Endothelial cell of umbilical vein (primary cell): ENCODE data around the gene HIRA. TPM values are rescaled to one million over a fixed set of nuclear protein-coding genes. Genes with fewer than 3 reads are reported as not detected.

ENCODE experiments used
- BruUV-seq: library from RNA; stranded (reverse); fragments of 400-500 nt; replicated peaks from 2 replicates; lab custom pipeline; 2021; lab: Mats Ljungman, UMichigan
- CTCF ChIA-PET: fragments of 300-600, 350-600 bp; sonication (Branson Sonifier 250); formaldehyde crosslinking; loops from one replicate; lab custom pipeline; 2021; ENCODE audit warnings: antibody characterized with exemption, inconsistent platforms; lab: Charles Lee
- POLR2A ChIA-PET: fragments of 300-600, 350-600 bp; sonication (Branson Sonifier 250); formaldehyde crosslinking; loops from one replicate; lab custom pipeline; 2021; ENCODE audit warnings: antibody characterized with exemption, inconsistent platforms; lab: Charles Lee
- DNase-seq: peaks from one replicate; pipeline ENCODE4 v3.0.0-alpha.2; 2011; ENCODE audit warnings: low read depth, low spot score
- FAIRE-seq: peaks from 2 replicates; lab custom pipeline; 2011; peaks lifted over from hg19 to GRCh38; lab: Jason Lieb, UNC
- H2AFZ ChIP-seq: 2 replicates; pipeline ENCODE4 v1.6.0; 2012; ENCODE audit warnings: low read depth, low read length, control low read depth, inconsistent platforms
- H3K27ac ChIP-seq: 2 replicates; pipeline ENCODE4 v1.5.1; 2011; ENCODE audit warnings: low read depth, mild to moderate bottlenecking, control low read depth, low read length, moderate library complexity; ENCODE audit not compliant: insufficient read depth
- H3K27me3 ChIP-seq, 2 experiments: 2 replicates each; pipeline versions ENCODE4 v1.6.0 to v1.6.1; 2011; ENCODE audit warnings: low read length in 2 of 2, mixed read lengths in 1 of 2; ENCODE audit not compliant: control insufficient read depth in 2 of 2, insufficient read depth in 2 of 2
- H3K36me3 ChIP-seq, 2 experiments: 2 replicates in 1 of 2; 3 replicates in 1 of 2; pipeline ENCODE4 v1.5.1; 2011; ENCODE audit warnings: low read length in 2 of 2, mild to moderate bottlenecking in 1 of 2, moderate library complexity in 1 of 2; ENCODE audit not compliant: control insufficient read depth in 2 of 2, insufficient read depth in 2 of 2; ENCODE audit errors: extremely low read depth in 1 of 2
- H3K4me1 ChIP-seq: 3 replicates; pipeline ENCODE4 v1.5.1; 2011; ENCODE audit warnings: mild to moderate bottlenecking, low read length; ENCODE audit not compliant: control insufficient read depth, insufficient read depth; ENCODE audit errors: extremely low read depth
- H3K4me2 ChIP-seq: 2 replicates; pipeline ENCODE4 v1.6.1; 2011; ENCODE audit warnings: low read length, control low read depth, mixed read lengths; ENCODE audit not compliant: insufficient read depth
- H3K4me3 ChIP-seq, 3 experiments: fragments of 200-600 bp in 1 of 3; sonication (generic), shearing (Covaris generic) in 1 of 3; replicated peaks in 1 of 3; 2 replicates each; pipeline ENCODE4 v1.5.1; 2011 to 2016; ENCODE audit warnings: control low read depth in 3 of 3, low read length in 3 of 3, mild to moderate bottlenecking in 2 of 3, inconsistent platforms in 1 of 3, low read depth in 1 of 3, moderate library complexity in 1 of 3; ENCODE audit not compliant: insufficient read depth in 1 of 3
- H3K79me2 ChIP-seq: 2 replicates; pipeline ENCODE4 v1.6.0; 2012; ENCODE audit warnings: low read length, inconsistent platforms; ENCODE audit not compliant: control insufficient read depth, insufficient read depth
- H3K9ac ChIP-seq: replicated peaks from 2 replicates; pipeline ENCODE3; 2011; ENCODE audit warnings: low read length, control low read depth; ENCODE audit not compliant: insufficient read depth; ENCODE audit errors: extremely low read depth
- H3K9me1 ChIP-seq: replicated peaks from 3 replicates; pipeline ENCODE4 v1.6.0; 2011; ENCODE audit warnings: mild to moderate bottlenecking, low read length; ENCODE audit not compliant: control insufficient read depth, insufficient read depth; ENCODE audit errors: extremely low read depth
- H3K9me3 ChIP-seq: replicated peaks from 2 replicates; pipeline ENCODE4 v1.5.1; 2012; ENCODE audit warnings: low read length, inconsistent platforms; ENCODE audit not compliant: control insufficient read depth, insufficient read depth
- H4K20me1 ChIP-seq: replicated peaks from 2 replicates; pipeline ENCODE3; 2011; ENCODE audit warnings: mild to moderate bottlenecking, low read length; ENCODE audit not compliant: control insufficient read depth, insufficient read depth; ENCODE audit errors: extremely low read depth
- CTCF ChIP-seq, 2 donors: IDR thresholded peaks; 1 replicate in 1 of 2; 2 replicates in 1 of 2; pipeline ENCODE4 v1.5.1; 2011; ENCODE audit warnings: low read length in 2 of 2, mild to moderate bottlenecking in 2 of 2, moderate library complexity in 2 of 2, control low read depth in 1 of 2, inconsistent platforms in 1 of 2, low read depth in 1 of 2; ENCODE audit not compliant: insufficient read depth in 1 of 2; ENCODE audit errors: extremely low read depth in 1 of 2
- EZH2 ChIP-seq: IDR thresholded peaks from 2 replicates; pipeline ENCODE4 v1.6.1; 2012; ENCODE audit warnings: borderline replicate concordance, low read depth, mild to moderate bottlenecking, moderate library complexity, low read length, inconsistent platforms; ENCODE audit not compliant: severe bottlenecking
- FOS ChIP-seq: IDR thresholded peaks from 2 replicates; pipeline ENCODE4 v1.6.1; 2011; ENCODE audit warnings: mild to moderate bottlenecking, low read length, moderate library complexity, borderline replicate concordance; ENCODE audit not compliant: insufficient read depth
- GATA2 ChIP-seq: IDR thresholded peaks from 2 replicates; pipeline ENCODE4 v1.7.0; 2011; ENCODE audit warnings: low read depth, mild to moderate bottlenecking, moderate library complexity, mixed read lengths, low read length; ENCODE audit not compliant: insufficient read length, insufficient read depth
- JUN ChIP-seq: IDR thresholded peaks from 2 replicates; pipeline ENCODE4 v1.6.1; 2011; ENCODE audit warnings: borderline replicate concordance, low read depth; ENCODE audit not compliant: insufficient read length, insufficient read depth
- MAX ChIP-seq: IDR thresholded peaks from 2 replicates; pipeline ENCODE4 v1.6.1; 2011; ENCODE audit not compliant: insufficient read depth, insufficient read length
- MYC ChIP-seq: IDR thresholded peaks from one replicate; pipeline ENCODE4 v1.6.1; 2011; ENCODE audit warnings: mild to moderate bottlenecking, low read depth, low read length
- POLR2A ChIP-seq: IDR thresholded peaks from 2 replicates; pipeline ENCODE4 v1.6.1; 2012; ENCODE audit warnings: low read depth, mild to moderate bottlenecking, control low read depth, low read length
- POLR2AphosphoS5 ChIP-seq: IDR thresholded peaks from 2 replicates; pipeline ENCODE4 v1.6.1; 2012; ENCODE audit warnings: low read depth, mild to moderate bottlenecking, control low read depth, low read length, moderate library complexity; ENCODE audit not compliant: insufficient read depth
- dilution Hi-C: fragments of 300-500 bp; cut with MboI; formaldehyde crosslinking; loops from one replicate; pipeline ENCODE4 v1.15.0; 2019; ENCODE audit warnings: low sequenced_read_pairs; ENCODE audit not compliant: extremely low pct_ligation_motif_present
- intact Hi-C: fragments of 100-400 bp; cut with micrococcal nuclease; formaldehyde crosslinking; loops from one replicate; pipeline ENCODE4 v1.10.0; 2022
- polyA plus RNA-seq, 4 experiments: library from polyadenylated mRNA; depleted of rRNA in 3 of 4; stranded (reverse) in 3 of 4; unstranded in 1 of 4; fragments of >200 nt; gene quantifications; 2 replicates each; pipeline versions ENCODE4 v1.2.1 to v1.2.3, GENCODE V29; 2011 to 2012; ENCODE audit warnings: missing spikeins in 1 of 4
- total RNA-seq: library from RNA; stranded (reverse); gene quantifications from 2 replicates; pipeline ENCODE4 v1.2.3, GENCODE V29; 2021

HIRA gene
- total and polyA plus RNA-seq, 2 donors (not counting 3 experiments of a cell fraction or from before 2014, with no cell fraction given), result 17.3 to 27.7 TPM

- TF ChIP-seq MAX, result no peak
- no peak for TF ChIP-seq JUN
- TF ChIP-seq POLR2AphosphoS5, result no peak
- TF ChIP-seq GATA2, result no peak
- TF ChIP-seq FOS, result no peak
- TF ChIP-seq POLR2A, result no peak
- TF ChIP-seq MYC, result no peak
- no peak for TF ChIP-seq EZH2
- no peak for TF ChIP-seq CTCF (IDR thresholded peaks at IDR 0.05; ENCODE audit: extremely low read depth in 1 of 2, insufficient read depth in 1 of 2, low read depth in 1 of 2, low read length in 2 of 2)
- DNase-seq, result no peak
- Histone ChIP-seq H2AFZ (no peak overlapping the region), H3K9ac (no peak overlapping the region), H3K27me3 (no peaks in the 10 kb centered on the region), H3K4me3 (no peak overlapping the region), H3K9me3 (no peaks in the 10 kb centered on the region), H4K20me1 (peaks cover 2% of the 10 kb centered on the region), H3K4me2 (no peak overlapping the region), H3K79me2 (peaks cover 35% of the 10 kb centered on the region), H3K9me1 (no peaks in the 10 kb centered on the region), H3K4me1 (no peaks in the 10 kb centered on the region), H3K27ac (no peak overlapping the region), H3K36me3 (peaks cover 48 to 67% of the 10 kb centered on the region in 2 experiments)
- POLR2A ChIA-PET, result no interaction called here
- CTCF ChIA-PET, result interaction anchor here (4.9 kb wide), 1 partner anchor 158 kb away, joined by 38 read pairs; no protein-coding TSS in a partner anchor
- BruUV-seq, result no TSS peak
- intact Hi-C loops, result loop anchor here (10.0 kb wide), 1 partner anchor 243 kb away; the partner anchor contains the start of gene SEPTIN5
- dilution Hi-C loops, result no loop called here
- FAIRE-seq, result no peak
These were observed 40.0 kb upstream of the HIRA start for GRCh38 chr22:19471572-19471971.
